ENCODE measurements around the gene COG7. TPM values are rescaled to one million over a fixed set of nuclear protein-coding genes. Genes with fewer than 3 reads are reported as not detected.

COG7 gene
- polyA plus RNA-seq, 1 donor (not counting 4 experiments of a cell fraction or from before 2014, with no cell fraction given) = 14.7 TPM

- no peak overlapping the region for H3K4me2 ChIP-seq (ENCODE audit: control insufficient read depth, extremely low read depth, insufficient read depth, low read depth, low read length)
- FAIRE-seq (no peak), DNase-seq (ENCODE audit: low read depth, low spot score) (no peak)
- H3K4me3 ChIP-seq (ENCODE audit: control insufficient read depth in 2 of 3, extremely low read depth in 1 of 3, insufficient read depth in 2 of 3, low read depth in 1 of 3, low read length in 3 of 3) = no peak overlapping the region
- dilution Hi-C loops (cut with MboI; ENCODE audit: extremely low pct_ligation_motif_present, low sequenced_read_pairs) = no loop called here
- H3K9ac ChIP-seq (ENCODE audit: control insufficient read depth, extremely low read depth, insufficient read depth, low read length) = no peak overlapping the region
- no peaks in the 10 kb centered on the region for H3K79me2 ChIP-seq (ENCODE audit: control insufficient read depth, insufficient read depth, low read length)
- no peaks in the 10 kb centered on the region for H3K9me3 ChIP-seq (ENCODE audit: control insufficient read depth, low read depth, low read length)
- no peaks in the 10 kb centered on the region for H3K9me1 ChIP-seq (ENCODE audit: control insufficient read depth, extremely low read depth, insufficient read depth, low read length)
- H3K4me1 ChIP-seq (ENCODE audit: control insufficient read depth, extremely low read depth, insufficient read depth, low read length) = no peaks in the 10 kb centered on the region
- no peak overlapping the region for H3K27ac ChIP-seq (ENCODE audit: control insufficient read depth, insufficient read depth, low read length)
- no peaks in the 10 kb centered on the region for H3K27me3 ChIP-seq (ENCODE audit: control insufficient read depth, extremely low read depth, insufficient read depth, low read length)
- no peaks in the 10 kb centered on the region for H4K20me1 ChIP-seq (ENCODE audit: control insufficient read depth, extremely low read depth, insufficient read depth, low read length)
- no peak overlapping the region for H2AFZ ChIP-seq (ENCODE audit: control insufficient read depth, low read length)
- H3K36me3 ChIP-seq (ENCODE audit: control insufficient read depth in 2 of 2, extremely low read depth in 1 of 2, insufficient read depth in 2 of 2, low read length in 2 of 2) = peaks cover 35 to 53% of the 10 kb centered on the region in 2 experiments
- no peak for TF ChIP-seq CTCF (optimal IDR thresholded peaks at IDR 0.05 in 1 of 3, IDR thresholded peaks at IDR 0.05 in 1 of 3, conservative IDR thresholded peaks at IDR 0.05 in 1 of 3; ENCODE audit: extremely low read depth in 1 of 3, insufficient read depth in 2 of 3, low read length in 3 of 3)
- no peak for TF ChIP-seq EZH2 (IDR thresholded peaks at IDR 0.05; ENCODE audit: low read length)
Measured at GRCh38 chr16:23479138-23479537, 26.1 kb upstream of the COG7 start.

DNA sequence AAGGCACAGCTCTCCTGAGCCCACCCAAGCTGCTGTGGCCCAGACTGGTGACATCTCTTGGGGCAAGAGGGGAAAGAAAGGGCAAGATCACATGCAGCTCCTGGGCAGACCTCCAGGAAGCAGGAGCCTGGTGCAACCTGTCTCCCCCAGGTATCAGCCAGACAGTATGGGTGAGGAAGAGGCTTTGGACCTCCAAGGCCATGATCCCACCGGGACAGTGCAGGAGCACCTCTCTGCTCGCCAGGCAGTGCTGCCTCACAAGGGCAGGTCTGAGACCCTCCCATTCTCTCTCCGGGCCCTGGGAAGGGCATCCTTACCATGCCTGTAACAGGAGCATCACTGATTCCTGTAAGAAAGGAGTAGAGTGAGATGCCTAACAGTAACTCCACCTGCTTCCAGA, 25.6 kb upstream of the COG7 start:
- FAIRE-seq = no peak
- no peak overlapping the region for H3K4me3 ChIP-seq (ENCODE audit: control insufficient read depth in 2 of 3, extremely low read depth in 1 of 3, insufficient read depth in 2 of 3, low read depth in 1 of 3, low read length in 3 of 3)
- no peaks in the 10 kb centered on the region for H3K4me1 ChIP-seq (ENCODE audit: control insufficient read depth, extremely low read depth, insufficient read depth, low read length)
- dilution Hi-C loops (cut with MboI; ENCODE audit: extremely low pct_ligation_motif_present, low sequenced_read_pairs) = no loop called here
- H3K27me3 ChIP-seq (ENCODE audit: control insufficient read depth, extremely low read depth, insufficient read depth, low read length) = no peaks in the 10 kb centered on the region
- DNase-seq (ENCODE audit: low read depth, low spot score) = no peak
- H3K9me3 ChIP-seq (ENCODE audit: control insufficient read depth, low read depth, low read length) = no peaks in the 10 kb centered on the region
- H3K27ac ChIP-seq (ENCODE audit: control insufficient read depth, insufficient read depth, low read length) = no peak overlapping the region
- no peaks in the 10 kb centered on the region for H3K9me1 ChIP-seq (ENCODE audit: control insufficient read depth, extremely low read depth, insufficient read depth, low read length)
- no peaks in the 10 kb centered on the region for H4K20me1 ChIP-seq (ENCODE audit: control insufficient read depth, extremely low read depth, insufficient read depth, low read length)
- no peak overlapping the region for H3K9ac ChIP-seq (ENCODE audit: control insufficient read depth, extremely low read depth, insufficient read depth, low read length)
- no peaks in the 10 kb centered on the region for H3K79me2 ChIP-seq (ENCODE audit: control insufficient read depth, insufficient read depth, low read length)
- H3K36me3 ChIP-seq (ENCODE audit: control insufficient read depth in 2 of 2, extremely low read depth in 1 of 2, insufficient read depth in 2 of 2, low read length in 2 of 2) = peaks cover 38 to 57% of the 10 kb centered on the region in 2 experiments
- H2AFZ ChIP-seq (ENCODE audit: control insufficient read depth, low read length) = no peak overlapping the region
- no peak overlapping the region for H3K4me2 ChIP-seq (ENCODE audit: control insufficient read depth, extremely low read depth, insufficient read depth, low read depth, low read length)
- no peak for TF ChIP-seq EZH2 (IDR thresholded peaks at IDR 0.05; ENCODE audit: low read length)
- TF ChIP-seq CTCF (optimal IDR thresholded peaks at IDR 0.05 in 1 of 3, IDR thresholded peaks at IDR 0.05 in 1 of 3, conservative IDR thresholded peaks at IDR 0.05 in 1 of 3; ENCODE audit: extremely low read depth in 1 of 3, insufficient read depth in 2 of 3, low read length in 3 of 3) = no peak

Measured in keratinocyte (primary cell).